GM12864 (cell line): ENCODE results near the gene IL21R.

ENCODE experiments used
- DNase-seq: peaks from one replicate; pipeline ENCODE4 v3.0.0-alpha.2; 2011; ENCODE audit warnings: low read depth
- H3K4me3 ChIP-seq: 2 replicates; pipeline ENCODE4 v1.5.1; 2011; ENCODE audit warnings: mild to moderate bottlenecking, low read depth, low read length, control low read depth
- CTCF ChIP-seq: IDR thresholded peaks from 2 replicates; pipeline ENCODE4 v1.5.1; 2011; ENCODE audit warnings: low read depth, mild to moderate bottlenecking, moderate library complexity, low read length, control low read depth, inconsistent platforms; ENCODE audit errors: missing control alignments

Gene IL21R

DNA sequence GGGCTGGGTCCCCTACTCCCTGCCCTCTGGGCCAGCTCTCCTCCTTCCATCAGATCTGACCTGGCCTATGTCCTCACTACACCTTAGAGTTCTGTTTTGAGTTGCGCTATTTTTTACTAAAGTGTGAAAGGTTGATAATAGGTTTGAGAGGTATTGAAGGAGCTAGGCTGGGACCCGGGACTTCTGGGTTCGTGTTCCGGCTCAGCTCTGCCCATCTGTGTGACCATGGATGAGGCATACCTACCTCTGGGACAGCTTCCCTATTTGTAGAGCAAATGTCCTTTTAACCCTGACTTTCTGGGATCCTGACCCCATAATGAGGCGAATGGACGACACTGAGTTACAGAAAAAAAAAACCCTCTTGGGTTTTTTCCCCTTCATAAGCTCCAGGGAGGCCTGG lies 36.0 kb downstream of the IL21R start:
- no peak for TF ChIP-seq CTCF
- DNase-seq = no peak

DNA sequence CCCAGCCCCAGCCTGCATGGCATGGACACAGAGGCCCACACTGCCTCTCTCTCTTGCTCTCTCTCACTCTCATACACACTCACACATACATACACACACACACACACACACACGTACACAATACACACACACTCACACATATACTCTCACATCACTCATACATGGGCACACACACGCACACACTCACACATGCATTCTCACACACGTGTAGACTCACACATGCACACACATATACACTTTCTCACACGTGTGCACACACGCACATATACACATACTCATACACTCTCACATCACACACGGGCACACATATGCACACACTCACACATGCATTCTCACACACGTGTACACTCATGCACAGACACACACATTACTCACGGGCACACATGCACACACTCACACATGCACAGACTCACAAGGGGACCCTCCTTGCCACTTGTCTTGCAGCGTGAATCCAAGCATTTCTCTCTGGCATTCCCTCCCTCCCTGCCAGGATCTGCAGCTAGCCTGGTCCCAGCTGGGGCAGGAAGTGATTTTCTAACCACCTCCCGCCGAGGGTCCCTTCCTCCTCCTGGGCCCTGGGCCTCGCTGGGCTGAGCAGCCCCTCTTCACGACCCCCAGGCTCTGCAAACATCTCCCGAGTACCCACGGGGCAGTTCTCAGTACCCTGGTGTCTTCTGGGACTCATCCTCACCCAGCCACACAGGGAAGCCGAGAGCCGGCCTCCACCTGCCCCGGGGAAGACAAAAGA lies 37.5 kb downstream of the IL21R start:
- no peak for TF ChIP-seq CTCF
- DNase-seq = no peak
- no peak overlapping the region for H3K4me3 ChIP-seq

More for the DNA sequence above, 36.0 kb downstream of the IL21R start:
- no peak overlapping the region for H3K4me3 ChIP-seq

GRCh38 chr16:27441276-27441675 lies 39.3 kb downstream of the IL21R start:
- H3K4me3 ChIP-seq = no peak overlapping the region
- TF ChIP-seq CTCF = no peak
- no peak for DNase-seq

GRCh38 chr16:27441998-27442397 lies 40.0 kb downstream of the IL21R start:
- H3K4me3 ChIP-seq = no peak overlapping the region
- DNase-seq = no peak
- no peak for TF ChIP-seq CTCF

GRCh38 chr16:27444015-27444414 lies 42.0 kb downstream of the IL21R start:
- DNase-seq = no peak
- no peak overlapping the region for H3K4me3 ChIP-seq
- TF ChIP-seq CTCF = no peak

- no peak overlapping the region for H3K4me3 ChIP-seq
- TF ChIP-seq CTCF = no peak
Measured at GRCh38 chr16:27444470-27444869, 42.5 kb downstream of the IL21R start.

More at GRCh38 chr16:27444470-27444869, 42.5 kb downstream of the IL21R start:
- no peak for DNase-seq
